K562 (cell line): Measurements from ENCODE around the gene ABCB10. TPM values are rescaled to one million over a fixed set of nuclear protein-coding genes. Genes with fewer than 3 reads are reported as not detected.
A peak's percentile ranks its signal among the peaks of the same experiment; 100 is the strongest.

Experiments
- CEBPB ChIP-seq: fragments of 450-650 bp; IDR thresholded peaks from 2 replicates; pipeline ENCODE4 v1.6.1; 2016; ENCODE audit warnings: missing genetic modification characterization, missing compliant biosample characterization
- JUND ChIP-seq, 2 experiments: IDR thresholded peaks; 2 replicates in 1 of 2; 3 replicates in 1 of 2; pipeline ENCODE4 v1.6.1; 2011; ENCODE audit warnings: borderline replicate concordance in 2 of 2, low read depth in 2 of 2, low read length in 2 of 2, improper control_type of control experiment in 1 of 2, missing biosample characterization in 1 of 2, missing genetic modification characterization in 1 of 2, missing genetic modification reagents in 1 of 2
- KDM2B ChIP-seq: fragments of 250-450 bp; sonication (Bioruptor Pico); IDR thresholded peaks from 2 replicates; pipeline ENCODE4 v1.8.0; 2021; ENCODE audit warnings: mild to moderate bottlenecking, moderate library complexity
- MAZ ChIP-seq, 2 experiments: fragments of 450-650 bp in 1 of 2; sonication (generic) in 1 of 2; formaldehyde crosslinking; IDR thresholded peaks in 1 of 2; conservative IDR thresholded peaks in 1 of 2; 2 replicates each; pipeline versions ENCODE4 v1.4.0 to v1.5.0; 2020; ENCODE audit warnings: mild to moderate bottlenecking in 1 of 2, missing genetic modification reagents in 1 of 2
- POLR3G ChIP-seq: IDR thresholded peaks from 2 replicates; pipeline ENCODE4 v1.6.1; 2011; ENCODE audit not compliant: insufficient read length, insufficient replicate concordance; ENCODE audit errors: extremely low read depth
- RB1 ChIP-seq: fragments of 450-650 bp; IDR thresholded peaks from 2 replicates; pipeline ENCODE4 v1.6.1; 2017; ENCODE audit warnings: low read depth, mild to moderate bottlenecking
- SIX5 ChIP-seq, 2 experiments: IDR thresholded peaks; 2 replicates each; pipeline ENCODE4 v1.6.1; 2011; ENCODE audit warnings: low read length in 2 of 2, borderline replicate concordance in 1 of 2, low read depth in 1 of 2, mild to moderate bottlenecking in 1 of 2, moderate library complexity in 1 of 2; ENCODE audit not compliant: insufficient read depth in 1 of 2
- ZNF316 ChIP-seq: fragments of 450-650 bp; IDR thresholded peaks from 2 replicates; pipeline ENCODE4 v1.6.1; 2016
- polyA plus RNA-seq, 8 experiments: library from polyadenylated mRNA; depleted of rRNA in 4 of 8; stranded (reverse) in 5 of 8; unstranded in 3 of 8; fragments of >200 nt; fragmentation: Nextera tagmentation in 2 of 8; fragmentation: Illumina TruSeq in 1 of 8; extraction: Ambion mirVana in 2 of 8; extraction: Trizol in 1 of 8; gene quantifications; 2 replicates each; pipeline versions ENCODE4 v1.2.1 to v1.2.3, GENCODE V29; 2011 to 2014; ENCODE audit warnings: inconsistent platforms in 1 of 8, missing spikeins in 1 of 8
- total RNA-seq, 7 experiments: library from RNA; depleted of rRNA in 6 of 7; stranded (reverse); fragments of >200 nt in 6 of 7; fragmentation: Illumina TruSeq in 2 of 7; extraction: Trizol in 2 of 7; gene quantifications; 2 replicates each; pipeline versions ENCODE4 v1.2.1 to v1.2.3, GENCODE V29; 2011 to 2021; ENCODE audit warnings: low replicate concordance in 1 of 7
- TF ChIP-seq, protein P1 (sequence below): fragments of 200-800 bp; sonication (Bioruptor generic); IDR thresholded peaks from 2 replicates; pipeline ENCODE4 v1.6.1; 2017; ENCODE audit warnings: missing genetic modification characterization, missing compliant biosample characterization
- TF ChIP-seq, protein P2 (sequence below): fragments of 250-450 bp; sonication (Bioruptor Pico); IDR thresholded peaks from 2 replicates; pipeline ENCODE4 v1.5.0; 2020; ENCODE audit warnings: mild to moderate bottlenecking, borderline replicate concordance
- TF ChIP-seq, protein P3 (sequence below): fragments of 250-450 bp; sonication (Bioruptor Pico); IDR thresholded peaks from 2 replicates; pipeline ENCODE4 v1.5.0; 2020; ENCODE audit warnings: mild to moderate bottlenecking
- TF ChIP-seq, protein P4 (sequence below), 2 experiments: IDR thresholded peaks; 2 replicates each; pipeline ENCODE4 v1.6.1; 2011; ENCODE audit warnings: borderline replicate concordance in 1 of 2, control low read depth in 1 of 2, low read depth in 1 of 2, low read length in 1 of 2, mild to moderate bottlenecking in 1 of 2, mixed read lengths in 1 of 2, moderate library complexity in 1 of 2; ENCODE audit not compliant: insufficient read depth in 1 of 2, insufficient read length in 1 of 2, poor library complexity in 1 of 2, severe bottlenecking in 1 of 2; ENCODE audit errors: extremely low read depth in 1 of 2
- TF ChIP-seq, protein P5 (sequence below): sonication (generic); formaldehyde crosslinking; IDR thresholded peaks from 2 replicates; pipeline ENCODE4 v1.4.0; 2020; ENCODE audit warnings: mild to moderate bottlenecking, missing genetic modification reagents

The ABCB10 gene
- total and polyA plus RNA-seq, 9 of the 15 experiments (the other 6 are each of a cell fraction or from before 2014, with no cell fraction given), result 12.4 to 54.8 (median 36.4) TPM

GRCh38 chr1:229557913-229558414, 543 bp downstream of the ABCB10 start (continued):
- TF ChIP-seq MAZ (CRISPR knock-in tag; conservative IDR thresholded peaks at IDR 0.05 in 1 of 2, IDR thresholded peaks at IDR 0.05 in 1 of 2) (peak in 1 of 2 experiments; percentile 7; a peak in 1 of 4 replicates), ZNF316 (0 out of 2 replicates have a peak, but pooled peaks have one; percentile 29), RB1 (peak; percentile 81; the same call in 1 of the 2 replicates), POLR3G (no peak), JUND (IDR thresholded peaks at IDR 0.05; ENCODE audit: borderline replicate concordance, low read depth, low read length) (no peak), JUND (tag; IDR thresholded peaks at IDR 0.05; ENCODE audit: borderline replicate concordance, low read depth, low read length) (no peak), KDM2B (CRISPR knock-in tag) (0 out of 2 replicates have a peak, but pooled peaks have one; percentile 52), CEBPB (tag) (no peak), SIX5 (IDR thresholded peaks at IDR 0.05; ENCODE audit: borderline replicate concordance in 1 of 2, insufficient read depth in 1 of 2, low read depth in 1 of 2, low read length in 2 of 2) (no peak)
- TF ChIP-seq, protein P1, sequence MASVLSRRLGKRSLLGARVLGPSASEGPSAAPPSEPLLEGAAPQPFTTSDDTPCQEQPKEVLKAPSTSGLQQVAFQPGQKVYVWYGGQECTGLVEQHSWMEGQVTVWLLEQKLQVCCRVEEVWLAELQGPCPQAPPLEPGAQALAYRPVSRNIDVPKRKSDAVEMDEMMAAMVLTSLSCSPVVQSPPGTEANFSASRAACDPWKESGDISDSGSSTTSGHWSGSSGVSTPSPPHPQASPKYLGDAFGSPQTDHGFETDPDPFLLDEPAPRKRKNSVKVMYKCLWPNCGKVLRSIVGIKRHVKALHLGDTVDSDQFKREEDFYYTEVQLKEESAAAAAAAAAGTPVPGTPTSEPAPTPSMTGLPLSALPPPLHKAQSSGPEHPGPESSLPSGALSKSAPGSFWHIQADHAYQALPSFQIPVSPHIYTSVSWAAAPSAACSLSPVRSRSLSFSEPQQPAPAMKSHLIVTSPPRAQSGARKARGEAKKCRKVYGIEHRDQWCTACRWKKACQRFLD (CRISPR knock-in tag), result no peak
- TF ChIP-seq, protein P2, sequence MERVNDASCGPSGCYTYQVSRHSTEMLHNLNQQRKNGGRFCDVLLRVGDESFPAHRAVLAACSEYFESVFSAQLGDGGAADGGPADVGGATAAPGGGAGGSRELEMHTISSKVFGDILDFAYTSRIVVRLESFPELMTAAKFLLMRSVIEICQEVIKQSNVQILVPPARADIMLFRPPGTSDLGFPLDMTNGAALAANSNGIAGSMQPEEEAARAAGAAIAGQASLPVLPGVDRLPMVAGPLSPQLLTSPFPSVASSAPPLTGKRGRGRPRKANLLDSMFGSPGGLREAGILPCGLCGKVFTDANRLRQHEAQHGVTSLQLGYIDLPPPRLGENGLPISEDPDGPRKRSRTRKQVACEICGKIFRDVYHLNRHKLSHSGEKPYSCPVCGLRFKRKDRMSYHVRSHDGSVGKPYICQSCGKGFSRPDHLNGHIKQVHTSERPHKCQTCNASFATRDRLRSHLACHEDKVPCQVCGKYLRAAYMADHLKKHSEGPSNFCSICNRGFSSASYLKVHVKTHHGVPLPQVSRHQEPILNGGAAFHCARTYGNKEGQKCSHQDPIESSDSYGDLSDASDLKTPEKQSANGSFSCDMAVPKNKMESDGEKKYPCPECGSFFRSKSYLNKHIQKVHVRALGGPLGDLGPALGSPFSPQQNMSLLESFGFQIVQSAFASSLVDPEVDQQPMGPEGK (CRISPR knock-in tag), result no peak
- TF ChIP-seq, protein P3, sequence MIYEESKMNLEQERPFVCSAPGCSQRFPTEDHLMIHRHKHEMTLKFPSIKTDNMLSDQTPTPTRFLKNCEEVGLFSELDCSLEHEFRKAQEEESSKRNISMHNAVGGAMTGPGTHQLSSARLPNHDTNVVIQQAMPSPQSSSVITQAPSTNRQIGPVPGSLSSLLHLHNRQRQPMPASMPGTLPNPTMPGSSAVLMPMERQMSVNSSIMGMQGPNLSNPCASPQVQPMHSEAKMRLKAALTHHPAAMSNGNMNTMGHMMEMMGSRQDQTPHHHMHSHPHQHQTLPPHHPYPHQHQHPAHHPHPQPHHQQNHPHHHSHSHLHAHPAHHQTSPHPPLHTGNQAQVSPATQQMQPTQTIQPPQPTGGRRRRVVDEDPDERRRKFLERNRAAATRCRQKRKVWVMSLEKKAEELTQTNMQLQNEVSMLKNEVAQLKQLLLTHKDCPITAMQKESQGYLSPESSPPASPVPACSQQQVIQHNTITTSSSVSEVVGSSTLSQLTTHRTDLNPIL (CRISPR knock-in tag), result no peak
- TF ChIP-seq, protein P4, sequence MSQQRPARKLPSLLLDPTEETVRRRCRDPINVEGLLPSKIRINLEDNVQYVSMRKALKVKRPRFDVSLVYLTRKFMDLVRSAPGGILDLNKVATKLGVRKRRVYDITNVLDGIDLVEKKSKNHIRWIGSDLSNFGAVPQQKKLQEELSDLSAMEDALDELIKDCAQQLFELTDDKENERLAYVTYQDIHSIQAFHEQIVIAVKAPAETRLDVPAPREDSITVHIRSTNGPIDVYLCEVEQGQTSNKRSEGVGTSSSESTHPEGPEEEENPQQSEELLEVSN (IDR thresholded peaks at IDR 0.05; ENCODE audit: borderline replicate concordance in 1 of 2, extremely low read depth in 1 of 2, insufficient read depth in 1 of 2, insufficient read length in 1 of 2, low read depth in 1 of 2, low read length in 1 of 2, poor library complexity in 1 of 2, severe bottlenecking in 1 of 2), result peak in 1 of 2 experiments; percentile 49
- TF ChIP-seq, protein P5, sequence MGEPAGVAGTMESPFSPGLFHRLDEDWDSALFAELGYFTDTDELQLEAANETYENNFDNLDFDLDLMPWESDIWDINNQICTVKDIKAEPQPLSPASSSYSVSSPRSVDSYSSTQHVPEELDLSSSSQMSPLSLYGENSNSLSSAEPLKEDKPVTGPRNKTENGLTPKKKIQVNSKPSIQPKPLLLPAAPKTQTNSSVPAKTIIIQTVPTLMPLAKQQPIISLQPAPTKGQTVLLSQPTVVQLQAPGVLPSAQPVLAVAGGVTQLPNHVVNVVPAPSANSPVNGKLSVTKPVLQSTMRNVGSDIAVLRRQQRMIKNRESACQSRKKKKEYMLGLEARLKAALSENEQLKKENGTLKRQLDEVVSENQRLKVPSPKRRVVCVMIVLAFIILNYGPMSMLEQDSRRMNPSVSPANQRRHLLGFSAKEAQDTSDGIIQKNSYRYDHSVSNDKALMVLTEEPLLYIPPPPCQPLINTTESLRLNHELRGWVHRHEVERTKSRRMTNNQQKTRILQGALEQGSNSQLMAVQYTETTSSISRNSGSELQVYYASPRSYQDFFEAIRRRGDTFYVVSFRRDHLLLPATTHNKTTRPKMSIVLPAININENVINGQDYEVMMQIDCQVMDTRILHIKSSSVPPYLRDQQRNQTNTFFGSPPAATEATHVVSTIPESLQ, result 0 out of 2 replicates have a peak, but pooled peaks have one; percentile 15
